Caco-2 (cell line): ENCODE results near the gene LLGL1. TPM values are rescaled to one million over a fixed set of nuclear protein-coding genes. Genes with fewer than 3 reads are reported as not detected.

Experiments
- BruUV-seq: library from RNA; stranded (reverse); fragments of 400-500 nt; replicated peaks from 2 replicates; lab custom pipeline; 2021; lab: Mats Ljungman, UMichigan
- CTCF ChIA-PET: fragments of 300-600 bp; sonication (Branson Sonifier 250); formaldehyde crosslinking; loops from one replicate; lab custom pipeline; 2022; ENCODE audit warnings: antibody characterized with exemption; lab: Charles Lee
- POLR2A ChIA-PET: fragments of 300-600 bp; sonication (Branson Sonifier 250); formaldehyde crosslinking; loops from one replicate; lab custom pipeline; 2022; ENCODE audit warnings: antibody characterized with exemption; lab: Charles Lee
- DNase-seq, 2 experiments: peaks; one replicate each; pipeline versions ENCODE4 v3.0.0 to v3.0.0-alpha.2; 2020 to 2022
- H3K27me3 ChIP-seq: replicated peaks from 2 replicates; pipeline ENCODE4 v1.6.0; 2011; ENCODE audit warnings: low read length; ENCODE audit not compliant: control insufficient read depth, insufficient read depth
- H3K36me3 ChIP-seq: 2 replicates; pipeline ENCODE4 v1.5.1; 2011; ENCODE audit warnings: low read length; ENCODE audit not compliant: control insufficient read depth, insufficient read depth
- H3K4me1 ChIP-seq: fragments of 250-450 bp; sonication (Bioruptor Pico); 2 replicates; pipeline ENCODE4 v1.5.1; 2020; ENCODE audit warnings: mild to moderate bottlenecking
- H3K4me3 ChIP-seq: 2 replicates; pipeline ENCODE4 v1.5.1; 2011; ENCODE audit warnings: low read depth, mild to moderate bottlenecking, control low read depth, low read length
- H3K9me3 ChIP-seq: fragments of 250-450 bp; sonication (Bioruptor Pico); 2 replicates; pipeline ENCODE4 v1.5.1; 2020; ENCODE audit warnings: mild to moderate bottlenecking, moderate library complexity
- H3K27ac Mint-ChIP-seq: one replicate; pipeline ENCODE4 v1.8.0; 2022; ENCODE audit warnings: mixed read lengths; ENCODE audit not compliant: unreplicated experiment
- H3K27me3 Mint-ChIP-seq: one replicate; pipeline ENCODE4 v1.8.0; 2022; ENCODE audit warnings: mixed read lengths; ENCODE audit not compliant: insufficient read depth, unreplicated experiment
- H3K36me3 Mint-ChIP-seq: one replicate; pipeline ENCODE4 v1.8.0; 2022; ENCODE audit warnings: mild to moderate bottlenecking, mixed read lengths; ENCODE audit not compliant: insufficient read depth, unreplicated experiment
- H3K4me1 Mint-ChIP-seq: one replicate; pipeline ENCODE4 v1.8.0; 2022; ENCODE audit warnings: low read depth, mixed read lengths; ENCODE audit not compliant: unreplicated experiment
- H3K4me3 Mint-ChIP-seq: one replicate; pipeline ENCODE4 v1.8.0; 2022; ENCODE audit warnings: mild to moderate bottlenecking, moderate library complexity, mixed read lengths; ENCODE audit not compliant: unreplicated experiment
- H3K9me3 Mint-ChIP-seq: one replicate; pipeline ENCODE4 v1.8.0; 2022; ENCODE audit warnings: mixed read lengths; ENCODE audit not compliant: unreplicated experiment
- CTCF ChIP-seq, 2 experiments: fragments of 200-600 bp in 1 of 2; IDR thresholded peaks; 1 replicate in 1 of 2; 2 replicates in 1 of 2; pipeline versions ENCODE4 v1.5.1 to v1.8.0; 2011 to 2022; ENCODE audit warnings: antibody characterized with exemption in 1 of 2, control low read depth in 1 of 2, inconsistent platforms in 1 of 2, low read depth in 1 of 2, low read length in 1 of 2, mild to moderate bottlenecking in 1 of 2, moderate library complexity in 1 of 2; ENCODE audit not compliant: insufficient read depth in 1 of 2, severe bottlenecking in 1 of 2, unreplicated experiment in 1 of 2
- intact Hi-C: fragments of 100-400 bp; cut with micrococcal nuclease; formaldehyde crosslinking; loops from one replicate; pipeline ENCODE4 v1.10.0; 2022; ENCODE audit not compliant: unreplicated experiment
- total RNA-seq: library from RNA; stranded (reverse); gene quantifications from 2 replicates; pipeline ENCODE4 v1.2.3, GENCODE V29; 2022

The LLGL1 gene
- total RNA-seq, 1 experiment from 2014 or later: 41.3 TPM

- Mint-ChIP-seq H3K36me3 (peaks cover 64% of the 10 kb centered on the region), H3K9me3 (no peaks in the 10 kb centered on the region), H3K4me3 (no peak overlapping the region), H3K27ac (no peak overlapping the region), H3K4me1 (no peaks in the 10 kb centered on the region), H3K27me3 (no peaks in the 10 kb centered on the region)
- CTCF ChIA-PET: no interaction called here
- POLR2A ChIA-PET: no interaction called here
- peaks cover 2% of the 10 kb centered on the region; the same call in 1 of the 2 replicates for H3K36me3 ChIP-seq
- no peak for DNase-seq
- H3K9me3 ChIP-seq: no peaks in the 10 kb centered on the region
- TF ChIP-seq CTCF (IDR thresholded peaks at IDR 0.05; ENCODE audit: insufficient read depth in 1 of 2, low read depth in 1 of 2, low read length in 1 of 2, severe bottlenecking in 1 of 2, unreplicated experiment in 1 of 2): no peak
- H3K4me3 ChIP-seq: no peak overlapping the region
- H3K27me3 ChIP-seq: no peaks in the 10 kb centered on the region
- intact Hi-C loops: no loop called here
- H3K4me1 ChIP-seq: no peaks in the 10 kb centered on the region
- BruUV-seq: no TSS peak
Measured at GRCh38 chr17:18241229-18241871, 15.9 kb downstream of the LLGL1 start.

GRCh38 chr17:18245038-18245776, 19.8 kb downstream of the LLGL1 start:
- ChIA-PET POLR2A (no interaction called here), CTCF (no interaction called here)
- Mint-ChIP-seq H3K27ac (peak overlapping the region; percentile 23), H3K9me3 (no peaks in the 10 kb centered on the region), H3K36me3 (peaks cover 96% of the 10 kb centered on the region), H3K4me3 (no peak overlapping the region), H3K4me1 (no peaks in the 10 kb centered on the region), H3K27me3 (no peaks in the 10 kb centered on the region)
- no peak for DNase-seq
- Histone ChIP-seq H3K9me3 (no peaks in the 10 kb centered on the region), H3K4me1 (no peaks in the 10 kb centered on the region), H3K4me3 (no peak overlapping the region), H3K36me3 (peaks cover 2% of the 10 kb centered on the region), H3K27me3 (no peaks in the 10 kb centered on the region)
- no peak for TF ChIP-seq CTCF (IDR thresholded peaks at IDR 0.05; ENCODE audit: insufficient read depth in 1 of 2, low read depth in 1 of 2, low read length in 1 of 2, severe bottlenecking in 1 of 2, unreplicated experiment in 1 of 2)
- BruUV-seq: TSS peak; percentile 79
- intact Hi-C loops: no loop called here

- H3K9me3 Mint-ChIP-seq: no peaks in the 10 kb centered on the region
- no peak for TF ChIP-seq CTCF (IDR thresholded peaks at IDR 0.05; ENCODE audit: insufficient read depth in 1 of 2, low read depth in 1 of 2, low read length in 1 of 2, severe bottlenecking in 1 of 2, unreplicated experiment in 1 of 2)
- no peak overlapping the region for H3K4me3 ChIP-seq
- H3K4me1 Mint-ChIP-seq: no peaks in the 10 kb centered on the region
- POLR2A ChIA-PET: no interaction called here
- no peak overlapping the region for H3K4me3 Mint-ChIP-seq
- intact Hi-C loops: no loop called here
- H3K36me3 ChIP-seq: peaks cover 2% of the 10 kb centered on the region
- H3K9me3 ChIP-seq: no peaks in the 10 kb centered on the region
- no TSS peak for BruUV-seq
- no peaks in the 10 kb centered on the region for H3K27me3 Mint-ChIP-seq
- H3K27ac Mint-ChIP-seq: peak overlapping the region; percentile 6
- H3K4me1 ChIP-seq: no peaks in the 10 kb centered on the region
- CTCF ChIA-PET: no interaction called here
- H3K27me3 ChIP-seq: no peaks in the 10 kb centered on the region
- peaks cover 98% of the 10 kb centered on the region for H3K36me3 Mint-ChIP-seq
- DNase-seq: no peak
Measured at GRCh38 chr17:18246109-18246725, 20.8 kb downstream of the LLGL1 start.
